SK-N-SH (cell line): ENCODE data around the gene BIRC5. TPM values are rescaled to one million over a fixed set of nuclear protein-coding genes. Genes with fewer than 3 reads are reported as not detected.
"Not testable (repeated sequence)": the region's sequence is repeated elsewhere in the genome, so short reads cannot be mapped to it uniquely, and the experiment has no call there.

Experiments
- CTCF ChIA-PET: fragments of 300-600, 350-600 bp; formaldehyde crosslinking; extraction: SDS; loops from one replicate; lab custom pipeline; 2021; lab: Yijun Ruan, JAX
- POLR2A ChIA-PET: fragments of 350-600 bp; sonication (Branson Sonifier 250); formaldehyde crosslinking; extraction: SDS; loops from one replicate; lab custom pipeline; 2020; ENCODE audit warnings: antibody characterized with exemption, inconsistent platforms; lab: Yijun Ruan, JAX
- DNase-seq: peaks from one replicate; pipeline ENCODE4 v3.0.0; 2012
- H2AFZ ChIP-seq: fragments of 200-600 bp; sonication (generic); 2 replicates; pipeline ENCODE4 v1.8.1; 2016; ENCODE audit warnings: antibody characterized with exemption, mild to moderate bottlenecking, low read depth
- H3F3A ChIP-seq: fragments of 200-600 bp; sonication (generic); replicated peaks from 2 replicates; pipeline ENCODE3; 2016; ENCODE audit warnings: antibody characterized with exemption, mild to moderate bottlenecking; ENCODE audit not compliant: insufficient read depth
- H3K27ac ChIP-seq, 2 experiments: fragments of 200-500 bp in 1 of 2; fragments of 200-600 bp in 1 of 2; sonication (Bioruptor generic) in 1 of 2; sonication (generic), shearing (Covaris generic) in 1 of 2; 2 replicates each; pipeline versions ENCODE4 v1.5.1 to v1.6.1; 2014 to 2016; ENCODE audit warnings: low read depth in 2 of 2, inconsistent platforms in 1 of 2, low read length in 1 of 2, mild to moderate bottlenecking in 1 of 2, mixed read lengths in 1 of 2
- H3K27me3 ChIP-seq: fragments of 200-600 bp; sonication (generic), shearing (Covaris generic); 2 replicates; pipeline ENCODE4 v1.6.1; 2016; ENCODE audit warnings: mixed run types; ENCODE audit not compliant: insufficient read depth
- H3K36me3 ChIP-seq, 2 experiments: fragments of 200-500 bp in 1 of 2; fragments of 200-600 bp in 1 of 2; sonication (Bioruptor generic) in 1 of 2; sonication (generic) in 1 of 2; replicated peaks in 1 of 2; 2 replicates each; pipeline versions ENCODE3 to v1.5.1; 2014 to 2016; ENCODE audit warnings: low read length in 1 of 2, mild to moderate bottlenecking in 1 of 2; ENCODE audit not compliant: insufficient read depth in 2 of 2, control insufficient read depth in 1 of 2
- H3K4me1 ChIP-seq, 2 experiments: fragments of 200-500 bp in 1 of 2; fragments of 200-600 bp in 1 of 2; sonication (Bioruptor generic) in 1 of 2; sonication (generic), shearing (Covaris generic) in 1 of 2; 2 replicates each; pipeline versions ENCODE4 v1.5.1 to v1.6.1; 2014 to 2016; ENCODE audit warnings: low read depth in 1 of 2, low read length in 1 of 2, mixed run types in 1 of 2; ENCODE audit not compliant: insufficient read depth in 2 of 2, control insufficient read depth in 1 of 2
- H3K4me2 ChIP-seq: fragments of 200-600 bp; sonication (generic), shearing (Covaris generic); 2 replicates; pipeline ENCODE4 v1.6.1; 2017; ENCODE audit warnings: mixed run types
- H3K4me3 ChIP-seq, 2 experiments: fragments of 200-500 bp in 1 of 2; fragments of 200-600 bp in 1 of 2; sonication (Bioruptor generic) in 1 of 2; sonication (generic), shearing (Covaris generic) in 1 of 2; 2 replicates each; pipeline versions ENCODE4 v1.5.1 to v1.8.1; 2014 to 2016; ENCODE audit warnings: low read depth in 2 of 2, inconsistent platforms in 1 of 2, low read length in 1 of 2, mild to moderate bottlenecking in 1 of 2, mixed read lengths in 1 of 2, moderate library complexity in 1 of 2
- H3K79me2 ChIP-seq: fragments of 200-600 bp; sonication (generic); 2 replicates; pipeline ENCODE4 v1.8.1; 2017; ENCODE audit warnings: mild to moderate bottlenecking; ENCODE audit not compliant: insufficient read depth
- H3K9ac ChIP-seq: fragments of 200-600 bp; sonication (generic); 2 replicates; pipeline ENCODE4 v1.6.1; 2017; ENCODE audit warnings: mixed run types
- H3K9me2 ChIP-seq: fragments of 200-600 bp; sonication (generic); 2 replicates; pipeline ENCODE4 v1.6.1; 2017; ENCODE audit warnings: mixed run types
- H3K9me3 ChIP-seq: fragments of 200-600 bp; sonication (generic); 2 replicates; pipeline ENCODE4 v1.6.1; 2017; ENCODE audit warnings: mixed run types, mild to moderate bottlenecking, moderate library complexity
- H4K20me1 ChIP-seq: fragments of 200-600 bp; sonication (generic); 2 replicates; pipeline ENCODE4 v1.6.1; 2017; ENCODE audit warnings: mild to moderate bottlenecking, mixed run types; ENCODE audit not compliant: insufficient read depth
- ELF1 ChIP-seq: IDR thresholded peaks from 2 replicates; pipeline ENCODE4 v1.4.0; 2012
- EP300 ChIP-seq, 2 experiments: IDR thresholded peaks; 2 replicates each; pipeline versions ENCODE4 v1.4.0 to v1.6.1; 2012; ENCODE audit warnings: borderline replicate concordance in 1 of 2, low read depth in 1 of 2, low read length in 1 of 2
- FOSL2 ChIP-seq: IDR thresholded peaks from 2 replicates; pipeline ENCODE4 v1.4.0; 2012; ENCODE audit warnings: low read depth, mild to moderate bottlenecking, moderate library complexity, borderline replicate concordance
- FOXJ3 ChIP-seq: sonication (generic); formaldehyde crosslinking; IDR thresholded peaks from 2 replicates; pipeline ENCODE4 v1.5.1; 2020; ENCODE audit warnings: mild to moderate bottlenecking, missing genetic modification reagents
- FOXM1 ChIP-seq: IDR thresholded peaks from 2 replicates; pipeline ENCODE4 v1.4.0; 2012; ENCODE audit warnings: low read depth, mild to moderate bottlenecking
- IRF3 ChIP-seq: fragments of 150-350 bp; IDR thresholded peaks from 2 replicates; pipeline ENCODE4 v1.6.1; 2016; ENCODE audit warnings: mild to moderate bottlenecking, low read depth, low read length
- MEF2A ChIP-seq: IDR thresholded peaks from 2 replicates; pipeline ENCODE4 v1.4.0; 2012; ENCODE audit warnings: low read depth, borderline replicate concordance
- RAD21 ChIP-seq: IDR thresholded peaks from 2 replicates; pipeline ENCODE4 v1.6.1; 2012; ENCODE audit warnings: mild to moderate bottlenecking, low read length
- RXRA ChIP-seq: IDR thresholded peaks from 2 replicates; pipeline ENCODE4 v1.4.0; 2012; ENCODE audit warnings: low read depth, mild to moderate bottlenecking, borderline replicate concordance
- TAF1 ChIP-seq: IDR thresholded peaks from 2 replicates; pipeline ENCODE4 v1.6.1; 2012; ENCODE audit warnings: low read depth, mild to moderate bottlenecking, low read length, moderate library complexity, borderline replicate concordance
- TCF12 ChIP-seq: IDR thresholded peaks from 2 replicates; pipeline ENCODE4 v1.4.0; 2012
- TEAD4 ChIP-seq: IDR thresholded peaks from 2 replicates; pipeline ENCODE4 v1.4.0; 2012; ENCODE audit warnings: mild to moderate bottlenecking, borderline replicate concordance; ENCODE audit not compliant: insufficient read depth
- YY1 ChIP-seq: IDR thresholded peaks from 2 replicates; pipeline ENCODE4 v1.4.0; 2012; ENCODE audit warnings: low read depth, mild to moderate bottlenecking
- WGBS: methylation state at CpG from one replicate; pipeline ENCODE4 v1.1.6; 2017; ENCODE audit warnings: low lambda C conversion rate; 5-methylcytosine and 5-hydroxymethylcytosine counted together
- polyA plus RNA-seq, 3 experiments: library from polyadenylated mRNA; depleted of rRNA; stranded (reverse); fragments of >200 nt; gene quantifications; 2 replicates each; pipeline ENCODE4 v1.2.3, GENCODE V29; 2012
- TF ChIP-seq, protein P1 (sequence below): IDR thresholded peaks from 2 replicates; pipeline ENCODE4 v1.6.1; 2012; ENCODE audit warnings: mild to moderate bottlenecking, low read depth, low read length, moderate library complexity
- TF ChIP-seq, protein P2 (sequence below): IDR thresholded peaks from 2 replicates; pipeline ENCODE4 v1.4.0; 2012; ENCODE audit warnings: low read depth, borderline replicate concordance
- TF ChIP-seq, protein P3 (sequence below): fragments of 200-600 bp; sonication (generic); IDR thresholded peaks from 2 replicates; pipeline ENCODE4 v1.6.1; 2017; ENCODE audit warnings: antibody characterized with exemption, mild to moderate bottlenecking, moderate library complexity

BIRC5 gene
- polyA plus RNA-seq, 1 of the 3 experiments (the other 2 are of a cell fraction): 31.4 TPM

DNA sequence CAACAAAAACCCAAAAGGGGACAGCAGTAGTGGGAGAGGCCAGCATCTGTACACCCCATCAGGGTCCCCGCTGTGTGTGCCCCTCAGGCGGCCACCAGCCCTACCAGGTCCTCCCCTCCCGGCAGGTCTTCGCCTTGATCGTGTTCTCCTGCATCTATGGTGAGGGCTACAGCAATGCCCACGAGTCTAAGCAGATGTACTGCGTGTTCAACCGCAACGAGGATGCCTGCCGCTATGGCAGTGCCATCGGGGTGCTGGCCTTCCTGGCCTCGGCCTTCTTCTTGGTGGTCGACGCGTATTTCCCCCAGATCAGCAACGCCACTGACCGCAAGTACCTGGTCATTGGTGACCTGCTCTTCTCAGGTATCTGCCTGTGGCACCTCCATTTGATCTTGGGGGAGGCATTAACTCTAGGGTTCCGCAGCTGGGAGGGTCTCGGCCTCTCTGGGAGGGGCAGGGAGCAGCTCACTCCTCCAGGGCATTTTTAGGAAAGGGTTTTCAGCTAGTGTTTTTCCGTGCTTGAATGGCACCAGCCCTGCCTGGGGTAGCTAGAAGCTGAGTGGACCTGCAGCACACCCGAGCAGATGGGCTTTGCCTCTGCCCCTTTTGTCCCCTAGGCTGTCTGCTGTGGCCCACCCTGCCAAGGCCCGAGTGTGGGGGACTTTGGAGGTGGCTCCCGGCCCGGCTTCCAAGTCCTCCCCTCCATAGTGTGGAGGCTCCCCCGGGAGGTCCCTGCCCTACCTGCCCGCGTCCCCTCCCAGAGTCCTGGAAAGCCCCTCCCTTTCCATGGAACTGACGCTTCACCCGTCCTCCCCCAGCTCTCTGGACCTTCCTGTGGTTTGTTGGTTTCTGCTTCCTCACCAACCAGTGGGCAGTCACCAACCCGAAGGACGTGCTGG is 43.1 kb upstream of the BIRC5 start:
- Histone ChIP-seq H3K27me3 (no peaks in the 10 kb centered on the region), H3K4me3 (no peak overlapping the region), H3K27ac (no peak overlapping the region), H3F3A (peaks cover 13% of the 10 kb centered on the region), H3K9me3 (no peaks in the 10 kb centered on the region), H3K9ac (no peak overlapping the region), H3K4me1 (peaks cover 8 to 12% of the 10 kb centered on the region in 2 experiments; a peak in 2 of 4 replicates), H2AFZ (no peak overlapping the region), H4K20me1 (peaks cover 14% of the 10 kb centered on the region; the same call in 1 of the 2 replicates)
- DNase-seq: no peak
- POLR2A ChIA-PET: no interaction called here
- CTCF ChIA-PET: interaction anchor here (1.8 to 8.3 kb wide), 4 partner anchors 9 to 80 kb away, joined by 7 to 131 read pairs (median 38); partner anchors contain the start of genes AFMID and TK1
- no peak for TF ChIP-seq MEF2A
- TF ChIP-seq IRF3: no peak
- TF ChIP-seq, protein P1, sequence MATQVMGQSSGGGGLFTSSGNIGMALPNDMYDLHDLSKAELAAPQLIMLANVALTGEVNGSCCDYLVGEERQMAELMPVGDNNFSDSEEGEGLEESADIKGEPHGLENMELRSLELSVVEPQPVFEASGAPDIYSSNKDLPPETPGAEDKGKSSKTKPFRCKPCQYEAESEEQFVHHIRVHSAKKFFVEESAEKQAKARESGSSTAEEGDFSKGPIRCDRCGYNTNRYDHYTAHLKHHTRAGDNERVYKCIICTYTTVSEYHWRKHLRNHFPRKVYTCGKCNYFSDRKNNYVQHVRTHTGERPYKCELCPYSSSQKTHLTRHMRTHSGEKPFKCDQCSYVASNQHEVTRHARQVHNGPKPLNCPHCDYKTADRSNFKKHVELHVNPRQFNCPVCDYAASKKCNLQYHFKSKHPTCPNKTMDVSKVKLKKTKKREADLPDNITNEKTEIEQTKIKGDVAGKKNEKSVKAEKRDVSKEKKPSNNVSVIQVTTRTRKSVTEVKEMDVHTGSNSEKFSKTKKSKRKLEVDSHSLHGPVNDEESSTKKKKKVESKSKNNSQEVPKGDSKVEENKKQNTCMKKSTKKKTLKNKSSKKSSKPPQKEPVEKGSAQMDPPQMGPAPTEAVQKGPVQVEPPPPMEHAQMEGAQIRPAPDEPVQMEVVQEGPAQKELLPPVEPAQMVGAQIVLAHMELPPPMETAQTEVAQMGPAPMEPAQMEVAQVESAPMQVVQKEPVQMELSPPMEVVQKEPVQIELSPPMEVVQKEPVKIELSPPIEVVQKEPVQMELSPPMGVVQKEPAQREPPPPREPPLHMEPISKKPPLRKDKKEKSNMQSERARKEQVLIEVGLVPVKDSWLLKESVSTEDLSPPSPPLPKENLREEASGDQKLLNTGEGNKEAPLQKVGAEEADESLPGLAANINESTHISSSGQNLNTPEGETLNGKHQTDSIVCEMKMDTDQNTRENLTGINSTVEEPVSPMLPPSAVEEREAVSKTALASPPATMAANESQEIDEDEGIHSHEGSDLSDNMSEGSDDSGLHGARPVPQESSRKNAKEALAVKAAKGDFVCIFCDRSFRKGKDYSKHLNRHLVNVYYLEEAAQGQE: no peak
- TF ChIP-seq FOSL2: no peak
- no peak for TF ChIP-seq TEAD4
- no peak for TF ChIP-seq TCF12
- TF ChIP-seq, protein P2, sequence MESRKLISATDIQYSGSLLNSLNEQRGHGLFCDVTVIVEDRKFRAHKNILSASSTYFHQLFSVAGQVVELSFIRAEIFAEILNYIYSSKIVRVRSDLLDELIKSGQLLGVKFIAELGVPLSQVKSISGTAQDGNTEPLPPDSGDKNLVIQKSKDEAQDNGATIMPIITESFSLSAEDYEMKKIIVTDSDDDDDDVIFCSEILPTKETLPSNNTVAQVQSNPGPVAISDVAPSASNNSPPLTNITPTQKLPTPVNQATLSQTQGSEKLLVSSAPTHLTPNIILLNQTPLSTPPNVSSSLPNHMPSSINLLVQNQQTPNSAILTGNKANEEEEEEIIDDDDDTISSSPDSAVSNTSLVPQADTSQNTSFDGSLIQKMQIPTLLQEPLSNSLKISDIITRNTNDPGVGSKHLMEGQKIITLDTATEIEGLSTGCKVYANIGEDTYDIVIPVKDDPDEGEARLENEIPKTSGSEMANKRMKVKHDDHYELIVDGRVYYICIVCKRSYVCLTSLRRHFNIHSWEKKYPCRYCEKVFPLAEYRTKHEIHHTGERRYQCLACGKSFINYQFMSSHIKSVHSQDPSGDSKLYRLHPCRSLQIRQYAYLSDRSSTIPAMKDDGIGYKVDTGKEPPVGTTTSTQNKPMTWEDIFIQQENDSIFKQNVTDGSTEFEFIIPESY: no peak
- no peak for TF ChIP-seq FOXM1
- no peak for TF ChIP-seq YY1
- TF ChIP-seq RXRA: no peak
- no peak for TF ChIP-seq RAD21
- TF ChIP-seq FOXJ3 (CRISPR knock-in tag): no peak
- TF ChIP-seq ELF1: no peak
- TF ChIP-seq EP300 (IDR thresholded peaks at IDR 0.05; ENCODE audit: borderline replicate concordance in 1 of 2, low read depth in 1 of 2, low read length in 1 of 2): no peak
- no peak for TF ChIP-seq TAF1
- TF ChIP-seq, protein P3, sequence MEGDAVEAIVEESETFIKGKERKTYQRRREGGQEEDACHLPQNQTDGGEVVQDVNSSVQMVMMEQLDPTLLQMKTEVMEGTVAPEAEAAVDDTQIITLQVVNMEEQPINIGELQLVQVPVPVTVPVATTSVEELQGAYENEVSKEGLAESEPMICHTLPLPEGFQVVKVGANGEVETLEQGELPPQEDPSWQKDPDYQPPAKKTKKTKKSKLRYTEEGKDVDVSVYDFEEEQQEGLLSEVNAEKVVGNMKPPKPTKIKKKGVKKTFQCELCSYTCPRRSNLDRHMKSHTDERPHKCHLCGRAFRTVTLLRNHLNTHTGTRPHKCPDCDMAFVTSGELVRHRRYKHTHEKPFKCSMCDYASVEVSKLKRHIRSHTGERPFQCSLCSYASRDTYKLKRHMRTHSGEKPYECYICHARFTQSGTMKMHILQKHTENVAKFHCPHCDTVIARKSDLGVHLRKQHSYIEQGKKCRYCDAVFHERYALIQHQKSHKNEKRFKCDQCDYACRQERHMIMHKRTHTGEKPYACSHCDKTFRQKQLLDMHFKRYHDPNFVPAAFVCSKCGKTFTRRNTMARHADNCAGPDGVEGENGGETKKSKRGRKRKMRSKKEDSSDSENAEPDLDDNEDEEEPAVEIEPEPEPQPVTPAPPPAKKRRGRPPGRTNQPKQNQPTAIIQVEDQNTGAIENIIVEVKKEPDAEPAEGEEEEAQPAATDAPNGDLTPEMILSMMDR: no peak
- TF ChIP-seq, all 33 proteins: peak for 0
- 97% methylated on average over 31 of the region's 31 CpGs for WGBS
- Histone ChIP-seq H3K9me2 (no peaks in the 10 kb centered on the region), H3K4me2 (no peak overlapping the region), H3K36me3 (peaks cover 0 to 23% of the 10 kb centered on the region in 2 experiments), H3K79me2 (no peaks in the 10 kb centered on the region)

- H3K27me3 ChIP-seq, H3K27ac ChIP-seq, H3K9ac ChIP-seq, H2AFZ ChIP-seq, DNase-seq, POLR2A ChIA-PET, H3K4me2 ChIP-seq, H3K9me2 ChIP-seq, H3K79me2 ChIP-seq, H3K4me3 ChIP-seq, H3K9me3 ChIP-seq: not testable (repeated sequence)
- CTCF ChIA-PET: interaction anchor here (1.8 to 8.3 kb wide), 3 partner anchors 14 to 79 kb away, joined by 7 to 131 read pairs (median 70); partner anchors contain the start of genes AFMID and TK1
- 89% methylated on average over 19 of the region's 19 CpGs for WGBS
- H4K20me1 ChIP-seq: peaks cover 14% of the 10 kb centered on the region; the same call in 1 of the 2 replicates
- peaks cover 13% of the 10 kb centered on the region for H3F3A ChIP-seq
- peaks cover 8 to 17% of the 10 kb centered on the region in 2 experiments; a peak in 2 of 4 replicates for H3K4me1 ChIP-seq
- peaks cover 0 to 23% of the 10 kb centered on the region in 2 experiments for H3K36me3 ChIP-seq
Measured at GRCh38 chr17:78171591-78172248, 42.3 kb upstream of the BIRC5 start.
